GM19193 (cell line): Measurements from ENCODE around the gene CCNJ.

Experiments
- POLR2A ChIP-seq: IDR thresholded peaks from 4 replicates; pipeline ENCODE4 v1.6.1; 2011; ENCODE audit not compliant: insufficient read depth, insufficient read length; ENCODE audit errors: extremely low read depth

CCNJ gene

DNA sequence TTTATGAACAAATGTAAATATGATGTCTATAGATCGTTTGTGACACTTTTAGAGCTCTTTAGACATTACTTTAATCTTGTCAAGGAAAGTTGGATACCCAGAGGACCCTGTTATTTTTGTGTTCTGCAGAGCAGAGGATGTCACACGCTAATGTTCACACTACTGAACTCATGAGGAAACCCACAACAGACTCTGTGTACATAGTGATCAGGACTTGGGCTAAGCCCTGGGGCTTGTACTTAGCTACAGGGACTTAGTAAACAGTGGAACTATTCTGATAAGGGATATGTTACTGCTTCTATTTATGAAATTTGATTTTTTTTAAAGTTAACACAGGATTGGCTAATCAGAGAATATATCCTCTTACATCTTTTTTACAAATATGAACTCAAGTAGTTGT lies 50.6 kb downstream of the CCNJ start:
- TF ChIP-seq POLR2A = no peak

DNA sequence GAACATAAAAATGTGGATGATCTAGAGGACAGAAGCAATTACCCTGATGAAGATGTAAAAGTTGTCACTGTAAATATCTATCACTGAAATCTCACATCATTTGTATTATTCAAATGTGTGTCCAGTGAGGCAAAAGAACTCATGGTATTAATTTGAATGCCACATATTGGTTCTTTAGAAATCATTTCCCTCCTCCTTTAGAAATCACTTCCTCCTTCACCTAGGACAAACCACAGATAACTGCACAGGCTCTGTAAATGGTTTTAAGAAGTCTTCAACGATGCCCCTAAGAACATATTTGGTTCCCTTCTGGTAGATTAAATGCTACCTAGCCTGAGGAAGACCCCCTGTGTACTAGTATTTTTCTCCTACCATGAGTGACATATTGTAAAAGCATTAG lies 53.6 kb downstream of the CCNJ start:
- no peak for TF ChIP-seq POLR2A

DNA sequence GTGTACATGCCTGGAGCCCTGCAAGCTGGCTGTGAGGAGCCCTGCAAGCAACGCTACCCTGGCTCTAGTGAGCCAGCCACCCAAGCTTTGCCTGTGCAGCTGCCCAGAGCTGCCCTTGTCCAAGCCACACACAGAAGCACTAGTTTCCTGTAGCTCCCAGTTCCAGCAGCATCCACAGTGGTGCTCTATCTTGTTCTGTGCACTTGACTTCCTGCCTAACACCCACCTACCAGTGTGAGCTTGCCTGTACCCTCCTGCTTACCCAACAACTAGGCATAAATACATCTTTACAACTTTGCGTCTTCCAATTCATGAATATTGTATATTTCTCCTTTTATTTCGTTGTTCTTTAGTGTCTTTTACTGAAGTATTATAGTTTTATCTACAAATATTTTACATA lies 54.5 kb downstream of the CCNJ start:
- no peak for TF ChIP-seq POLR2A

DNA sequence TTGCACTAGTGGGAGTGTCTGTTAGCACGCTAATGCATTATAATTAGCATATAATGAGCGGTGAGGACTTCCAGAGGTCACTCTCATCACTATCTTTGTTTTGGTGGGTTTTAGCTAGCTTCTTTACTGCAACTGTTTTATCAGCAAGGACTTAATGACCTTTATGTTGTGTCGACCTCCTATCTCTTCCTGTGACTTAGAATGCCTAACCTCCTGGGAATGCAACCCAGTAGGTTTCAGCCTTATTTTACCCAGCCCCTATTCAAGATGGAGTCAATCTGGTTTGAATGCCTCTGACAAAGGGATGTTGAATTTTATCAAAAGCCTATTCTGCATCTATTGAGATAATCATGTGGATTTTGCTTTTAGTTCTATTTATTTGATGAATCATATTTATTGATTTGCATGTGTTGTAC lies 64.2 kb downstream of the CCNJ start:
- TF ChIP-seq POLR2A = no peak
